GM21381 (cell line): ENCODE results near the gene BAIAP2.

Experiments used
- ATAC-seq: cut with Tn5 transposase; IDR thresholded peaks from one replicate; pipeline ENCODE4 v1.9.1; 2021; ENCODE audit warnings: mild to moderate bottlenecking, moderate library complexity; ENCODE audit not compliant: unreplicated experiment

Gene BAIAP2

DNA sequence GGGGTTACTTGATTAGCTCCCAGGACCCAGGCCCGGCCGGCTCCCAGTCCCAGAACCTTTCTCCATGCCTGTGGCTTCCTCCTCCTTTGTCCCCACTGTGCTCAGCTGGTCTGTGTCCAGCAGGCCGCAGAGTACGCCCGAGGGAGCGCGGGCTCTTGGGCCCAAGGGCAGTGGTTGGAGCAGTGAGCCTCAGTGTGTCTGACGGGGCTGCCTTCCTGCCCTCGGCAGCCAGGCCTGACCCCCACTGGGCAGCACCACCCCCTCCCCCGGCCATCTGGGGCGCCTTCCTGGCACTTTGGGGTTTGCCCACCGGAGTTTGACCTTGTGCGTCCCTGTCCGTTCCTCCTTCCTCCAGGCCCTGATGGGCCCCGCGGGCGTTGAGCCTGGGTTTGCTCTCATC lies 67.9 kb downstream of the BAIAP2 start:
- ATAC-seq, result no peak

DNA sequence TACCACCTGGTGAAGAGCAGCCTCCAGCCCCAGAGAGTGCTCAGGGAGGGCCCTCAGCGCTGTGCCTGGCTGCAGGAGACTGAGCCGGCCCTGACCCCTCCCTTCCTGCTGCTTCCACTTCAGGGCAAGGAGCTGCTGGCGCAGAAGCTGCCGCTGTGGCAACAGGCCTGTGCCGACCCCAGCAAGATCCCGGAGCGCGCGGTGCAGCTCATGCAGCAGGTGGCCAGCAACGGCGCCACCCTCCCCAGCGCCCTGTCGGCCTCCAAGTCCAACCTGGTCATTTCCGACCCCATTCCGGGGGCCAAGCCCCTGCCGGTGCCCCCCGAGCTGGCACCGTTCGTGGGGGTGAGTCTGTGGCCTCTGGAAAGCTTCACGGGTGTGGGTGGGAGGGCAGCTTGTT lies 68.4 kb downstream of the BAIAP2 start:
- ATAC-seq, result no peak

- no peak for ATAC-seq
These were observed 71.8 kb downstream of the BAIAP2 start for GRCh38 chr17:81106716-81107115.

DNA sequence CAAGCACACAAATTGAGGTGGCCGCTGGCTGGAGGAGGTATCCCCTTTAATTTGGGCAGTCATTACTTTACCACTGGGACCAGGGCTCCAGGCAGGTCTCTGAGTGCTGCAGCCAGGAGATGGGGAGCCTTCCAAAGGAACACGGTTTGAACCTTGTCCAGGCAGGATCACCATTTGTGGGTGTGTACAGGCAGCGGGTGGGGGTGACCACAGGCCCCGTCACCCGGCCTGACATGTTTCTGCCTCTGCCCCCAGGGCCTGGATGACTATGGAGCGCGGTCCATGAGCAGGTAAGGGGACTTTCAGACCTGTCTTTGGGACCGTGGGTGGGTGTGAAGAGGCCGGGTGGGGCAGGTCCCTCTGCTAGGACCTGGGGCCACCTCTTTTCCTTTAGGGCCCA lies 73.3 kb downstream of the BAIAP2 start:
- ATAC-seq, result no peak

DNA sequence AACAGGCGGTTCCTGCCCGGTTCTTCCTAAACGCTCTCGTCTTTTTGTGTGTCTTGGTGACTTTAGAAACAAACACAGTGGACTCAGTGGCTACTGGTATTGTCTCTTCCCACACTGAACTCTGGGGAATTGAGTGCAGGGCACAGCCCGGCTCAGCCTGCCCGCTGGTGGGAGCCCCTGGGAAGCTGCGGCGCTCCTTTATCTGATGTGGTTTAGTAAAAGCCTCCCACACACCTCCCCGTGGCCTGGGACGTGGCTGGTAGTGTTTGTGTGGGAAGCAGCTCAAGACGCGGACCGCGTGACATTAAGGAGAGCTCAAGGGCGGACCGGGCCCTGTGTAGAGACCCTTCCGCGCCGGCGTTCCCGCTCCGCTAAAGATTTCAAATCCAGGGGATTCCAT lies 75.0 kb downstream of the BAIAP2 start:
- ATAC-seq, result no peak

DNA sequence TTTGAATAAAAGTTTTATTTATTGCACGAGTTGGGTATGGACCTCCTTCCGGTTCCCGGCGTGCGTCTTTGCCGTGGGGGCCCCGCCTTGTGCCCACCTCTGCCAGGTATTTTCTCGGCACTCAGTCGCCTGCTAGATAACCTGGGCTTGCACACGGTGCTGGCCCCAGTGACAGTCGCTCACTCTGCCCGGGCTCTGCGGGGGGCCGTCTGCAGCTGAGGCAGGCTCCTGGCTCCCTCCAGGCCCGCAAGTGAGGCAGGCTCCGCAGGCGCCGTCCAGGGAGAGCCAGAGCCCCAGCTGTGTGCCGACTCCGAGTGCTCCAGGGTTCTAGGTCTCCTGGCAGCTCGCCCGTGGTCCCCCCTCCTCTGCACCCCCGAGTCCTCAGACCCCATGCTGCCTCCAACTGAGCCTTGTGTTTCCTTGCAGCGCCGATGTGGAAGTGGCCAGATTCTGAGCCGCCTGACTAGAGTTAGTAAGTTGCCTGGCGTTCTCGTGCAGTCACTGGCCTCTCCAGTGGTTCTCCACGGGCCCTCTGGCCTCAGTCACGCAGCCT lies 75.6 kb downstream of the BAIAP2 start:
- no peak for ATAC-seq

DNA sequence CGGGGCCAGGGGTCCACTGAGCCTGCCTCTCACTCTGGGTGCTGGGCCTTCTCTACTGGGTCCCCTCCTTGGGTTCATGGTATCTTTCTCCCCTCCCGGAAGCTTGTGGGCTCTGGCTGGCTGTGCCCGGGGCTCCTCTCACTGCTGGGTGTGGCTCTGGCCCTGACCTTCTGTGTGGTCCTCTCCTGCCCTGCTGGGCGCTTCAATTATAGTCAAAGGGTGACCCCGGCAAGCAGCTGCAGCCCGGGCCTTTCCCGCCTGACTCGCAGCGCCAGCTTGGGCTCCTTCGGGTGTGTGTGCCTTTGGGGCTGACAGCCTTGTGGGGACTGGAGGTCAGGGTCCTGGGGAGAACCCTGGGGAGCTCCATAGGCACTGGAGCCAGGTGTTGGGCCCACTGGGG lies 76.1 kb downstream of the BAIAP2 start:
- no peak for ATAC-seq

GRCh38 chr17:81112450-81112849 lies 77.5 kb downstream of the BAIAP2 start:
- ATAC-seq, result no peak

DNA sequence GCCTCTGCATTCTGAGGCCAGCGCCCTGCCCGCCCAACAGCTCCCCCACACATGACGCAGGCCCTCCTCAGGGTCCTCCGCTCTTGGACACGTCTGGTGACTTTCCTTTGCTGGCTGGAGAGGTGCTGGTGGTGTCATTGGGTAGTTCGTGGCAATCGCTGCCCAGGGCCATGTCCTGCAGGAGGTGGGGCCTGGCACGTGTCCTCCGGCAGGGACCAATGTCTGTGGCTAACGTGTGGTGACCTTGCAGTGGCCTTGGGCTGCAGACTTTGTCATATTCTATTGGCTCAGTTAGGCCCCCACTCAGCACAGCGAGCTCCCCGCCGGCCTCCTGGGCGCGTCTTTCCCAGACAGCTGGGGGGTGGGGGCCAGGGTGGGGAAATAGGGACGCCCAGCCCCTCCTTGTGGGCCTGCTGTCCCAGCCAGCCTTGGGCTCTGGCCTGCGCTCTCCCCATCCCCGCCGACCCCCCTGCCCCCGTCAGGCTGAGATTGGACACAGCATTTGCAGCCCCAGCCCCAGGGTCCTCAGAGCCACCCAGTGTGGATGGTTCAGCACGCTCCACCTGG lies 78.3 kb downstream of the BAIAP2 start:
- ATAC-seq, result no peak

DNA sequence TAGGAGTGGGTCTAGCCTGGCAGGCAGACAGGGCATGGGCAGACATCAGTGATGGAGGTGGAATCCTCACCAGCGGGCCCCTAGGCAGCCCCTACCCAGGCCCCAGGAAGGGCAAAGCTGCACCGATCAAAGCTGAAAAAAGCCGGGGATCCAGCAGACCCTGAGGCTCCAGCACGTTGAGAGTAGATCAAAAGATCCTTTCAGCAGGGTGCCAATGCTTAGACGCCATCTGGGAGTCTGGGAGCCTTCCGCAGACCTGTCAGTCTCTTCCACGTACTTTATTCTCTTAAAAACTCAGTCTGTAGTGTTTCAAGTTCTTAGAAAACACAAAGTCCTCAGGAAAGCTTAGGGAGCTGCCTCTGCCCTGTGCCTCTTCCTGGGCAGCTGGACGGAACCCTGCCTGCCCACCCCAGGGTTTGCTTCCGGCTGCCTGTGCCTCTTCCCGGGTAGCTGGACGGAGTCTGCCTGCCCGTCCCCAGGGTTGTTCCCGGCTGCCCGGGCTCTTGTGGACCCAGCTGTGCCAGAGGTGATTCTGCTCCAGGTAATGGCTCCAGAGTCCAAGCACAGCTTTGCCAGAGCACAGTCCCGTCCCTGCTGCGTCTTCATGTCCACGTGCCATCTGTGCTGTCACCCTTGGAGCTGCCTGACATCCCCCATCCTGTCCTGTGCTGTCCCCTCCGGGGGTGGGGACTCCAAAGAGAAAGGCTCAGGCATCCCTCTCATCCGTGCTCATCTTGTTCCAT lies 79.6 kb downstream of the BAIAP2 start:
- ATAC-seq, result no peak

GRCh38 chr17:81115219-81115618 lies 80.3 kb downstream of the BAIAP2 start:
- no peak for ATAC-seq

DNA sequence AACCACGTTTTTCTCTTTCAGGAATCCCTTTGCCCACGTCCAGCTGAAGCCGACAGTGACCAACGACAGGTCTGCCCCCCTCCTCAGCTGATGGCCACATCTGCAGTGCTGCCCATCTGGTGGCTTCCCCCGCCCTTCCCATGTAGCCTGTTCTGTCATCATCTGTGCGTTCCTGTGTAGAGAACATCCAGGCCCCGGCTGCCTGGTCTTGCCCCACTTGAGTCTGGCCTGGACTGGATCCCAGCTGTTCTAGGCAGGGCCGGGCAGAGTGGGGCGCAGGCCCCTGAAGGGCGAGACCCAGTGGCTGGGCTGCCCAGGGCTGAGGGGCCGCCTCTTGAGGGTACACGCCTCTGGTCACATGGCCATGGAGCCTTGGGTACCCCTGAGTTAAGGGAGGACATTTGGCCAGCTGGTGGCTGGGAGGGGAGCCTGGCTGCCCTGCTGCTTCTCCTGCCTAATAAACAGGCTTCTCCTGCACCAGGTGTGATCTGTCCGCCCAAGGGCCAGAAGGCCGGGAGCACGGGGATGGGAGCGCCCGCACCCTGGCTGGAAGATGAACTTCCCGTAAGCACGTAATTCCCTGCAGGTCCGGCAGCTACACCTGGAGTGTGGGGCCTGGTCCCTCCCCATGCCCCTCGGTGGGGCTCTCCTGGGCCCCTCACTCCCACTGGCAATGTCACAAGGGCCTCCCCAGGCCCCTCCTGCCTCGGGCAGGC lies 81.0 kb downstream of the BAIAP2 start:
- ATAC-seq, result no peak

- ATAC-seq, result no peak
These were observed 81.8 kb downstream of the BAIAP2 start for GRCh38 chr17:81116704-81117103.

DNA sequence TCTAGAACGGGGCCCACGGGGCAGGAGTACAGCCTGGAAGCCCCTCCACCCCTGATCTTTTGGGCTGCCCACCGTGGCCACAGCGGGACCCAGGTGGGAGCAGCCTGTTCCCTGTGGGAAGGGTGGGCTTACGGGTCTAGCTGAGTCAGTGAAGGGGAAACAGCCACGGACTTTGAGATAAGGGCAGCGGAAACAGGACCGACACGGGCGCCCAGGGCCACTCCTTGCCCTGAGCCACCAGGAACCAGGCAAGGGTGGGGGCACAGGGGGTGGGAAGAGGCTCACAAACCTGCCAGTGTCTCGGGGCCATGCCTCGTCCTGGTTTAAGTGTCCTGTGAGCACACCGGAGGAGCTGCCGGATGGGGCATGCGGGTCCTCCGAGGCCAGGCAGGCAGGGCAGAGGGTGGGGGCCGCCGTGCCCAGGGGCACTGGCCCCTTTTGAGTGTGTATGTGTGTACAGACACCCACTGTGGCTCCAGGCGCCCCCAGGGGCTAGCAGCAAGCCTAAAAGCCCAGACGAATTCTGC lies 82.8 kb downstream of the BAIAP2 start:
- no peak for ATAC-seq

- ATAC-seq, result no peak
These were observed 83.6 kb downstream of the BAIAP2 start for GRCh38 chr17:81118308-81119221.

- no peak for ATAC-seq
These were observed 84.5 kb downstream of the BAIAP2 start for GRCh38 chr17:81119223-81120148.

GRCh38 chr17:81120149-81120484 lies 85.2 kb downstream of the BAIAP2 start:
- ATAC-seq, result no peak

GRCh38 chr17:81120695-81121621 lies 86.0 kb downstream of the BAIAP2 start:
- no peak for ATAC-seq
